Upper lobe of left lung (tissue), 4 donors: ENCODE data around the gene DQX1.

ENCODE experiments used
- EP300 ChIP-seq, 4 donors: sonication (generic); formaldehyde crosslinking; IDR thresholded peaks; one replicate each; pipeline ENCODE4 v1.5.1; 2017; ENCODE audit warnings: antibody characterized with exemption in 4 of 4, control low read depth in 2 of 4
- POLR2A ChIP-seq, 4 donors: fragments of 450-650 bp; IDR thresholded peaks; one replicate each; pipeline ENCODE4 v1.5.1; 2016 to 2017; ENCODE audit warnings: antibody characterized with exemption in 4 of 4, mild to moderate bottlenecking in 2 of 4
- POLR2AphosphoS5 ChIP-seq, 2 donors: sonication (generic); formaldehyde crosslinking; IDR thresholded peaks; one replicate each; pipeline ENCODE4 v1.5.1; 2017; ENCODE audit warnings: antibody characterized with exemption in 2 of 2
- TF ChIP-seq, protein P1 (sequence below), 6 experiments: fragments of 450-650 bp in 4 of 6; fragments of 200-600 bp in 2 of 6; sonication (generic) in 2 of 6; IDR thresholded peaks; one replicate each; pipeline ENCODE4 v1.5.1; 2016 to 2019; ENCODE audit warnings: antibody characterized with exemption in 6 of 6

DNA sequence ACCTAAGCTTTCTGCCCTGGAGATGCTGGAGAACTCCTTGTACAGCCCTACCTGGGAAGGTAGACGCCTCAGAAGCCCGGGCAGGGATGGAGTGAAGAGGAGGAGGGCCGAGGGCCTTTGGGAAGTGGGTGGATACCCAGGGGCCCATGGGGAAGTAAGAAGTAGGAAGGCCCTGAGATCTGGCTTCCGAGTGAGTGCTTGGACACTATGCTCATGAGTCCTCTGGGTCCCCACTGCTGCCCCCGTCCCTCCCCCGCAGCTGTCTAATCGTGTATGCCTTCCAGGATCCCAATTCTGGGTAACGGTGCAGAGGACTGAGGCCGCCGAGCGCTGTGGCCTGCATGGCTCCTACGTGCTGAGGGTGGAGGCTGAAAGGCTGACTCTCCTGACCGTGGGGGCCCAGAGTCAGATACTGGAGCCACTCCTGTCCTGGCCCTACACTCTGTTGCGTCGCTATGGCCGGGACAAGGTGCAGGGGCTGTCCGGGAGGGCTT is 29.6 kb upstream of the DQX1 start:
- TF ChIP-seq, protein P1, sequence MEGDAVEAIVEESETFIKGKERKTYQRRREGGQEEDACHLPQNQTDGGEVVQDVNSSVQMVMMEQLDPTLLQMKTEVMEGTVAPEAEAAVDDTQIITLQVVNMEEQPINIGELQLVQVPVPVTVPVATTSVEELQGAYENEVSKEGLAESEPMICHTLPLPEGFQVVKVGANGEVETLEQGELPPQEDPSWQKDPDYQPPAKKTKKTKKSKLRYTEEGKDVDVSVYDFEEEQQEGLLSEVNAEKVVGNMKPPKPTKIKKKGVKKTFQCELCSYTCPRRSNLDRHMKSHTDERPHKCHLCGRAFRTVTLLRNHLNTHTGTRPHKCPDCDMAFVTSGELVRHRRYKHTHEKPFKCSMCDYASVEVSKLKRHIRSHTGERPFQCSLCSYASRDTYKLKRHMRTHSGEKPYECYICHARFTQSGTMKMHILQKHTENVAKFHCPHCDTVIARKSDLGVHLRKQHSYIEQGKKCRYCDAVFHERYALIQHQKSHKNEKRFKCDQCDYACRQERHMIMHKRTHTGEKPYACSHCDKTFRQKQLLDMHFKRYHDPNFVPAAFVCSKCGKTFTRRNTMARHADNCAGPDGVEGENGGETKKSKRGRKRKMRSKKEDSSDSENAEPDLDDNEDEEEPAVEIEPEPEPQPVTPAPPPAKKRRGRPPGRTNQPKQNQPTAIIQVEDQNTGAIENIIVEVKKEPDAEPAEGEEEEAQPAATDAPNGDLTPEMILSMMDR (IDR thresholded peaks at IDR 0.05) = no peak
- TF ChIP-seq POLR2A (IDR thresholded peaks at IDR 0.05) = no peak
- TF ChIP-seq EP300 (IDR thresholded peaks at IDR 0.05) = no peak
- no peak for TF ChIP-seq POLR2AphosphoS5 (IDR thresholded peaks at IDR 0.05)
